Pulmonary artery endothelial cell (primary cell): ENCODE measurements around the gene VEZT. TPM values are rescaled to one million over a fixed set of nuclear protein-coding genes. Genes with fewer than 3 reads are reported as not detected.
"Not testable (repeated sequence)": the region's sequence is repeated elsewhere in the genome, so short reads cannot be mapped to it uniquely, and the experiment has no call there.

Experiments used
- DNase-seq: peaks from one replicate; pipeline ENCODE4 v3.0.0-alpha.2; 2011; ENCODE audit warnings: low read depth, low spot score
- total RNA-seq: library from RNA; depleted of rRNA; stranded (reverse); fragments of >200 nt; gene quantifications from 2 replicates; pipeline ENCODE4 v1.2.3, GENCODE V29; 2014

VEZT gene
- total RNA-seq, 1 donor from 2014 or later: 83.9 TPM

DNA sequence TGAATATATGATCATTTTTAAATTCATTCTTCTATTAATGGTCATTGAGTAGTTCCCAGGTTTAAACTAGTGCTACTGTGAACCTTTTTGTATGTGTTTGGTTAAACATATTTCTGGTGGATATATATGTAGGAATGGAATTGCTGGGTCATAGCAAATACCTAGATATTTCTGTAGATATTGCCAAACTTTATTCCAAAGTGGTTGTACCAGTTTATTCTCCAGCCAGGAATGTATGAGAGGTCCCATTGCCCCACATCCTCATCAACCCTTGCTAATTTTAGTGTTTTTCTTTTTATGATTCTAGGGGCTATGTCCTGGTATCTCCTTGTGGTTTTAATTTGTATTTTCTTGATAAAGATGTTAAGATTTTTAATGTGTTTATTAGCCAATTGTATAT lies 3.1 kb downstream of the VEZT start:
- no peak for DNase-seq

DNA sequence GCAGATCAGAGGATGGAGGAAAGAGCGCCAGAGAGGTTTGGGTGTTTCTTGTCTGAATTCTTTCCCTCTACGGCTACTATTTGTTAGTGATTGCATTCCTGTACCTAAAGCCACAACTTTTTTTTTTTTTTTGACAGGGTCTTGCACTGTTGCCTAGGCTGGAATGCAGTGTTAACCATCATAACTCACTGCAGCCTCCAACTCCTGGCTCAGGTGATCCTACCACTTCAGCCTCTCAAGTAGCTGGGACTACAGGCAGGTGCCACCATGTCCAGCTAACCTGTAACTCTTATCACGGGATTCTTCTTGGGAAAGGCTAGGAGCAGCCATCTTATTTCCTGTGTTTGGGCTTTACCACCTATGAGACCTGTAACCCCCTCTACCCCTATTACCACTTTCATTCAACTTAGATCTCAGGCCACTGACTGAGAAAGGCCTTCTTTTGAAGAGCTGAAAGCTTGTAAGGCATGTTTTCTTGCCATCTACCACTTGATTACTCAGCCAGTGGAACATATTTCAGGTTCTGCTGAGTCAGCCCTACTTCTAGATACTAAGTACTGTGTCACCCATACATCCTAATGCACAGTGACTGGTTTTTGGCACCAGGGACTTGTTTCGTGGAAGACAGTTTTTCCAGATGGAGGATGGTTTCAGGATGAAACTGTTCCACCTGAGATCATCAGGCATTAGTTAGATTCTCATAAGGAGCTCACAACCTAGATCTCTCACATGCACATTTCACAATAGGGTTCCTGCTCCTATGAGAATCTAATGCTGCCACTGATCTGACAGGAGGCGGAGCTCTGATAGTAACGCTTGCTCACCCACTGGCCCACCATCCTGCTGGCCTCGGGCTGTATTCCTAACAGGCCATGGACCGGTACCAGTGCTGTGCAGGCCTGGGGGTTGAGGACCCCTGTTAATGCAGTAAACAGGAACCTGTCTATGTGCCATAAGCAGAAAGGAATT lies 6.9 kb downstream of the VEZT start:
- DNase-seq: no peak

DNA sequence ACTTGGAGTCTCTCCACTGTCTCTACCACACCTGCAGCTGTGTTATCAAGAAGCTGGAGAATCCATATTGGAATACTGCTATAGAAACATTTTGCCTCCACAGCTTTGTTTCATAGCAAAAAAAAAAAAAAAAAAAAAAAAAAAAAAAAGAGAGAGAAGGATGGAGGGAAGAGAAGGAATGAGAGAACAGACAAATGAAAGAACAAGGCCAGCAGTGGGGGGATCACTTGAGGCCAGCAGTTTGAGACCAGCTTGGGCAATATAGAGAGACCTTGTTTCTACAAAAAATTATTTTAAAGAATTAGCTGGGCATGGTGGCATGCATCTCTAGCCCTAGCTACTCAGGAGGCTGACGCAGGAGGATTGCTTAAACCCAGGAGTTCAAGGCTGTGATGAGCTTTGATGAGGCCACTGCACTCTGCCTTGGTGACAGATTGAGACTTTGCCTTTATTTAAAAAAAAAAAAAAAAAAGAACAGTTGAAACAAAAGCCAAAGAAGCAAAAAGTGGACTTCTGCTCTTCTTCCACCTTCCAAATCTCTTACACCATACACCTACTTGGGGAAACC lies 8.1 kb downstream of the VEZT start:
- no peak for DNase-seq

DNA sequence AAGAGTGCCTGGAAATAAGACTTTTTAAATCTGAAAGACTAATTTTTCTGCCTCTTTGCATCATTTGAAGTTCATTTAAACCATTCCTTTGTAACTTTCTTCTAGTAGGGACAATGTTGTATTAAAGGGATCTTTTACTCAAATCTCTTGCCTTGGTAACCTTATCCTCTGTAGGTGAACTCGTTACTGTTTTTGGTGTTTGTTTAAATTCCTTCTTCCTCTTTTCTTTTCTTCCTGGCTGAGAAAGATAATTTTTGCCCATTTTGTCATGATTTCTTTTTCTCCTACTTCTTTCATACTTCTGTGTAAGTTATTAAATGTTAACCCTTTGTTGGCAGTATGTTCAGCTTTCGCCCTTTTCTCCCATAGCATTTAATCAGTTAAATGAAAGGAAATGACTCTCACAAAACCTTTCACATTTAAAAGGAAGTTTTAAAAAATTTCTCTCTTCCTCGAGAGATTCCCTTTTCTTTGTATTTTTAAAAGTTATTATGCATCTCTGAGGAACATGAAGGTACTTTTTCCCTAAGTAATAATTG lies 10.3 kb downstream of the VEZT start:
- no peak for DNase-seq

DNA sequence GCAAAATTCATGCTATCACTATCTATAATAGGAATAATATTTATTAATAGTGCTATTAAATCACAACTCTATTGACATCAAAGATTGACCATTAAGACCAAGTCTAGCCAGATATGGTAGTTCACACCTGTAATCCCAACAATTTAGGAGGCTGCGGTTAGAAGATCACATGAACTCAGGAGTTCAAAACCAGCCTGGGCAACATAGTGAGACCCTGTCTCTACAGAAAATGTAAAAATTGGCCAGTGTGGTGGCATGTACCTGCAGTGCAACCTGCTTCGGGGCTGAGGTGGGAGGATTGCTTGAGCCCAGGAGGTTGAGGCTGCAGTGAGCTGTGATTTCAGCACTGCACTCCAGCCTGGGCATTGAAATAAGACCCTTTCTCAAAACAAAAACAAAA lies 11.0 kb downstream of the VEZT start:
- DNase-seq: no peak

DNA sequence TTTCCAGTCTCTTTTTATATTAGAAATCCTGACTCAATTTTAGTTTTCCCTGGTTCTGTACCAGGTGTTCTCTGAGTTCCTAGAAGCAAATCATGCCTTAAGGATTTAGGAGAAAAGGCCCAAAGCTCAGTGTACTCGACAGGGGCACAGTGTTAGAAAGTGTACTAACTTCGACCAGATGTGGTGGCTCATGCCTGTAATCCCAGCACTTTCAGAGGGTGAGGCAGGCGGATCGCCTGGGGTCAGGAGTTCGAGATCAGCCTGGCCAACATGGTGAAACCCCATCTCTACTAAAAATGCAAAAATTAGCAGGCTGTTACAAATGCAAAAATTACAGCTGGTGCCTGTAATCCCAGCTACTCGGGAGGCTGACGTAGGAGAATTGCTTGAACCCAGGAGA lies 12.0 kb downstream of the VEZT start:
- DNase-seq: no peak

DNA sequence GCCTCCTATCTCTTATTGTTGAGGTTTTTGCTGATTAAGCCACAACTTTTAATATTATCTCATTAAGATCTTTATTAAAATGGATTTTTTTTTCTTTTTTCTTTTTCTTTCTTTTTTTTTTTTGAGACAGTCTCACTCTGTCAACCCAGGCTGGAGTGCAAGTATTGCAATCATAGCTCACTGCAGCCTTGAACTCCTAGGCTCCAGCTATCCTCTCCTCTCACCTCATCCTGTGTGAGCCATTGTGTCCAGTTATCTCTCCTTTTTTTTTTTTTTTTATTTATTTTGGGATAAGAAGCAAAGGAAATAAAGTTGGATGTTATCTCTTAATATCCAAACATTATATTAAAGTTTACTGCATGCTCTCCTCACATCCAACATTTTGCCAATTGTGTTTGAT lies 12.7 kb downstream of the VEZT start:
- DNase-seq: no peak

DNA sequence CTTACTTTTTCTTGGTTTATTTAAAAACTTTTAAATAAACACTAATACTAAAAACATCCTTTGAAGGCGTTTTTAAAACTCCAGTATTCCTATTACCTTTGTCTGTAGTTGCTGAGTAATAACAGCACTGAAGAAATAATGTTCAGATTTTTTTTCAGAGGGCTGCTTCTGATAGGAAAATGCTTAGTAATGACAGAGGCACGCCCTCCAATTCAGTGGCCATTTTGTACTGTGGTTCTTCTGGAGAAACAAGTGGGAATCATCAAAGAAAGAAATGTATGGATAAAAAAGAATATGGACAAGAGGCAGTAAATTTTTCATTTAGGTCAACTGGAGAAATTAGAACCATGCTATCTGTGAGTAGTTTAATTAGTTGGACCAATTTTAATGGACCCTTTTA lies 13.6 kb downstream of the VEZT start:
- no peak for DNase-seq

DNA sequence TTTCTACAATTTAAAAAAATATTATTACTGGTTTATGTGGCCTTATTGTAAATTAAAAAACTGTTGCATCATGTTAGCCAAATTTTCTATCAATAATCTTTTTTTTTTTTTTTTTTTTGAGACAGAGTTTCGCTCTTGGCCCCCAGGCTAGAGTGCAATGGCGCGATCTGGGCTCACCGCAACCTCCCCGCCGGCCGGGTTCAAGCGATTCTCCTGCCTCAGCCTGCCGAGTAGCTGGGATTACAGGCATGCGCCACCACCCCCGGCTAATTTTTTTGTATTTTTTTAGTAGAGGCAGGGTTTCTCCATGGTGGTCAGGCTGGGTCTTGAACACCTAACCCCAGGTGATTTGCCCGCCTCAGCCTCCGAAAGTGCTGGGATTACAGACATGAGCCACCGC lies 16.6 kb downstream of the VEZT start:
- not testable (repeated sequence) for DNase-seq

DNA sequence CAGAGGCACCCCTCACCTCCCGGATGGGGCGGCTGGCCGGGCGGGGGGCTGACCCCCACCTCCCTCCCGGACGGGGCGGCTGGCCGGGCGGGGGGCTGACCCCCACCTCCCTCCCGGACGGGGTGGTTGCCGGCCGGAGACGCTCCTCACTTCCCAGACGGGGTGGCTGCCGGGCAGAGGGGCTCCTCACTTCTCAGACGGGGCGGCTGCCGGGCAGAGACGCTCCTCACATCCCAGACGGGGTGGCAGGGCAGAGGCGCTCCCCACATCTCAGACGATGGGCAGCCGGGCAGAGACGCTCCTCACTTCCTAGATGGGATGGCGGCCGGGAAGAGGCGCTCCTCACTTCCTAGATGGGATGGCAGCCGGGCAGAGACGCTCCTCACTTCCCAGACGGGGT lies 18.0 kb downstream of the VEZT start:
- DNase-seq: not testable (repeated sequence)

DNA sequence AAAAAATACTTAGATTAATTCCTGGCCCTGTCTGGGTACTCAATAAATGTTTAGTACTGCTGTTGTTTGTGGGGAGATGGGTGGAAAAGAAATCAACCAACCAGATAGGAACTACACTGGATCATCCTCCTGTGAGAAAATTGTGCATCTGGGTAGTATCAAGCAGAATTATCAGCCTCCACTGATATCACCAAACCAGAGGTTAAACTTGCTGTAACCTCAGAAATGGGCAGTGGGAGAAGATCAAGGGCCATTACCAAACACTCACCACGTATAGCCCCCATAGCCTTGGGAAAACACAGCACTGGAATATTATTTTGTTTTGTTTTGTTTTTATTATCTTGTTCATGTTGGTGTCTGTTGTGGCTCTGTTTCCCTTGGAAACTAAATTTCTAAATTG lies 19.7 kb downstream of the VEZT start:
- DNase-seq: no peak

DNA sequence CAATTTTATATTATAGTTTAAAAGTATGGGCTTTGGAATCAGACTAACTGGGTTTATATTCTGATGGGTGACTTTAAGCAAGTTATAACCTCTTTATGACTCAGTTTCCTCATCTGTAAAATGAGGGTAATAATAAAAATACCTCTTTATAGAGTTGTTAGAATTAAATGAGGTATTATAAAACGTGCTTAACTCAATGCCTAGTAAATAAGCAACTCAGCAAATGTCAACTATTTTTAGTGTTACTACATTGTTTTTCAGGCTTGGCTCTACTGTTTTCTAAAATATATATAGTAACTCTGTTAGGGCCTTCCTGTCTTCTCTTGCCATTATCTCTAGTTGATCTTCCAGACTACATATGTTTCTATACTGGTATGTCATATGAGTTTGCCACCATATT lies 20.5 kb downstream of the VEZT start:
- no peak for DNase-seq

DNA sequence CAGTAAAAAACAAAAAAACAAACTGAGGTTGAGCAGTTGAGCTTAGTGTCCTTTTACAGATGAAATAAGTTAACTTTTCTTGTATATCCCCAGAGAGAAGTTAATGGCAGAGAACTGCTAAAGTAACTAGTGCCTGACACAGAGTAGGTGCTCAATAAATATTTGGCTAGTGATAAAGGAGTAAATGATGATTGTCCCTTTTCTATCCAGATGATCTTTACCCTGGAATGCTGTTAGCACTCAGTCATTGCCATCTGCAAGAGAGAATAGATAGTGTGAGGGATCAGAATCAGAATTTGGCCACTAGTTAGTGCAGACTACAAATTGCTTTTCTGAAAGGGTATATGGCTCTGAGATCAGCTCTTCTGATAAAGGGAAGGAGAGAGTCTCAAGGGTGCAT lies 21.6 kb downstream of the VEZT start:
- no peak for DNase-seq

DNA sequence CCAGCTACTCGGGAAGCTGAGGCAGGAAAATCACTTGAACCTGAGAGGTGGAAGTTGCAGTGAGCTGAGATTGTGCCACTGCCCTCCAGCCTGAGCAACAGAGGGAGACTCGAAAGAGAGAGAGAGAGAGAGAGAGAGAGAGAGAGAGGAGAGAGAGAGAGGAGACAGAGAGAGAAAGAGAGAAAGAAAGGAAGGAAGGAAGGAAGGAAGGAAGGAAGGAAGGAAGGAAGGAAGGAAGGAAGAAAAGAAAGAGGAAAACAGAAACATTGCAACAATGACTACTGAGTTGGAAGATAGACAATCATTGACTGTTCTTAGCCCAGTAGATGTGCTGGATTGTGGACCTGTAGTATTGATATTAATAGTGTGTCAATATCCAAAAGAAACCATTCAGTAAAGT lies 22.2 kb downstream of the VEZT start:
- not testable (repeated sequence) for DNase-seq

DNA sequence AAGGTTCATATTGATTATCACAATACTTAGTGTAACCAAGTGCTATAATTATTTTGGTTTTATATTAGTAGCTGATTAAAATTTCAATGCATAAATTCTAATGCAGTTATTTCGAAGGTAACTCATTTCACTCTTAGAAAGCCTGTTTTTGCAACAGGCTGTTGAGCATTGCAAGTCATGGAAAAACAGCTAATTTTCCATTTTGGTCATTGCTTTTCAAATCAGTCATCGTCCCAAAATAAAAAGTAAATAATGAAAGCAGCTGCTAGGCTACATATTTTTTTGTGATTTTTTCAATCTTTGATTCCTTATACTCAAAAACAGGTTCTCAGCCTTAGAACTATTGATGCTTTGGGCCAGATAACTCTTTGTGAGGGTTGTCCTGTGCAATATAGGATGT lies 22.9 kb downstream of the VEZT start:
- DNase-seq: no peak

DNA sequence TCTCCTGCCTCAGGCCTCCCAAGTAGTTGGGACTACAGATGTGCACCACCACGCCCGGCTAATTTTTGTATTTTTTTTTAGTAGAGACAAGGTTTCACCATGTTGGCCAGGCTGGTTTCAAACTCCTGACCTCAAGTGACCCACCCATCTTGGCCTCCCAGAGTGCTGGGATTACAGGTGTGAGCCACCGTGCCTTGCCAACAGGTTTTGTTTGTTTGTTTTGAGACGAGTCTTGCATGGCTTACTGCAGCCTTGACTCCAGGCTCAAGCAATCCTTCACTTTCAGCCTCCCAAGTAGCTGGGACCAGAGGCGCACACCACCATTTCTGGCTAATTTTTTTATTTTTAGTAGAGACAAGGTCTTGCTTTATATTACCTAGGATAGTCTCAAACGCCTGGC lies 23.5 kb downstream of the VEZT start:
- DNase-seq: not testable (repeated sequence)

DNA sequence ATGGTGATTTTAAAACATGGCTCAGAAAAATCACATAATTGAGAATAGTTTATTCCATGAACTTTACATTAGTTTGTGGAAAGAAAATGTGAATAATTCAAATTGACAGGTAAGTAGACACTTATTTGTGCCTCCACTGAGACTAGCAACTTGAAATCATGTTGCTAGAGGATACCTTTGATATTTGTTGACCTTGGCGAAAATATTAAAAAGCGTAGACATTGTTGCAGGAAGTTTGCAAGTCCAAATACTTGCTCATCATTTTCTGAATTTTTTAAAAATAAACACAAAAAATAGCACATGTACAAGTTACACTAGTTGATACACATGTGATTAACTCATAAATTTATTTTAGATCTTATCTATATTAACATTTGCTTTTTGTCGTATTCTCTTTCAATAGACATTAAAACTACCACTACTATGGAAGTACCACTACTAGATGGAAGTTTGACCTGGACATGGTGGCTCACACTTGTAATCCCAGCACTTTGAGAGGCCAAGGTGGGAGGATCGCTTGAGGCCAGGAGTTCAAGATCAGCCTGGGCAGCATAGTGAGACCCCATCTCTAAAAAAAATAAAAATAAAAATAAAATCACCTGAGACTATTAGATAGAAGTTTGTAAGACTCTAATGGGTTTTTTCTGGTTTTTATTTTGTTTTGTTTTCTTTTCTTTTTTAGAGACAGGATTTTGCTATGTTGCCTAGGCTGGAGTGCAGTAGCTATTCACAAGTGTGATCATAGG lies 24.3 kb downstream of the VEZT start:
- no peak for DNase-seq

DNA sequence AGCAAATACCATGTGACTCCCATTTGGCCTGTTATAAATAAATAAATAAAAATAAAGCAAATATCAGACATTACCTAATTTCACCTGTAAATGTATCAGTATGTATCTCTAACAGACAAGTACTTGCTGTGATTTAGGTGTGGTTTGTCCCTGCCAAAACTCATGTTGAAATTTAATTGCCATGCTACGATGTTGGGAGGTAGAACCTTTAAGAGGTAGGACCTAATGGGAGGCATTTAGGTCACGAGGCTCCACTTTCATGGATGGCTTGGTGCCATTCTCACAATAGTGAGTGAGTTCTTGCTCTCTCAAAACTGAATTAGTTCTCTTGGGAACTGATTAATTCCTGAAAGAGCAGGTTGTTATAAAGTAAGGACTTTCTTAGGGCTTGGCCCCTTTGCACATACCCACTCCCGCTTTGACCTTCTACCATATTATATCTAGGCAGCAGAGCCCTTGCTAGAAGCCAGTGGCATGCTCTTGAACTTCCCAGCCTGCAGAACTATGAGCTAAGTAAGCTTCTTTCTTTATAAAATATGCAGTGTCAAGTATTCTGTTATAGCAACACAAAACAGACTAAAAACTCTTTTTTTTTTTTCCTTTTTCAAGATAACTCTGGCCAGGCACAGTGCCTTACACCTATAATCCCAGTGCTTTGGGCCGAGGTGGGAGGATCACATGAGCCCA lies 26.0 kb downstream of the VEZT start:
- DNase-seq: no peak

DNA sequence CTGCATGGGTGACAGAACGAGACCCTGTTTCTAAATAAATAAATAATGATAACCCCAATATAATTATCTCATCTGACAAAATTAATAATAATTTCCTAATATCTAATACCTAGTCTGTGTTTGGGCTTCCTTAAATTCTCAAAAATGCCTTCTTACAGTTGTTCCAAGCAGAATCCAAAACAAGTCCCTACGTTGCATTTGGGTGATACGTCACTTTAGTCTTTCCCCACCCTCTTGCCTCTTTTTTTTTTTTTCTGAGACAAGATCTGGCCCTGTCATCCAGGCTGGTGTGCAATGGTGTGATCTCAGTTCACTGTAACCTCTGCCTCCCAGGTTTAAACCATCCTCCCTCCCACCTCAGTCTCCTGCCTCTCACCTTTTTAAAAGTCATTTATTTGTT lies 26.7 kb downstream of the VEZT start:
- no peak for DNase-seq

DNA sequence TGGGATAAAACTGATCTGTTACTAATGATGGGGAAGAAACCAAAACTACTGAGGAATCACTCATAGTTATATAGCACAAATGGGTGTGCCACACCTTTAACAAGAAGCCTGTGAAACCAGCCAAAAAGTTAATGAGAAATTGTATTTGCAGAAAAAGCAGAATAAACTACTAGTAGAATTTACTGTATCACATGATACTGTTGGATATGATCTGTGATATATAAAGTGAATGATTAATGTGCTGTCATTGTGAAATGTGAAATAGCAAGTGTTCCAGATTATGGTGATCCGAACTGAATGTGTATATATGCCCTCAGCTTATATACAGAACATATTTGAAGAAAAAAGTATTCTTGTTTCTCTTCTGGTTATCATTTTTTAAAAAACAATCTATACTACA lies 30.5 kb downstream of the VEZT start:
- DNase-seq: no peak

DNA sequence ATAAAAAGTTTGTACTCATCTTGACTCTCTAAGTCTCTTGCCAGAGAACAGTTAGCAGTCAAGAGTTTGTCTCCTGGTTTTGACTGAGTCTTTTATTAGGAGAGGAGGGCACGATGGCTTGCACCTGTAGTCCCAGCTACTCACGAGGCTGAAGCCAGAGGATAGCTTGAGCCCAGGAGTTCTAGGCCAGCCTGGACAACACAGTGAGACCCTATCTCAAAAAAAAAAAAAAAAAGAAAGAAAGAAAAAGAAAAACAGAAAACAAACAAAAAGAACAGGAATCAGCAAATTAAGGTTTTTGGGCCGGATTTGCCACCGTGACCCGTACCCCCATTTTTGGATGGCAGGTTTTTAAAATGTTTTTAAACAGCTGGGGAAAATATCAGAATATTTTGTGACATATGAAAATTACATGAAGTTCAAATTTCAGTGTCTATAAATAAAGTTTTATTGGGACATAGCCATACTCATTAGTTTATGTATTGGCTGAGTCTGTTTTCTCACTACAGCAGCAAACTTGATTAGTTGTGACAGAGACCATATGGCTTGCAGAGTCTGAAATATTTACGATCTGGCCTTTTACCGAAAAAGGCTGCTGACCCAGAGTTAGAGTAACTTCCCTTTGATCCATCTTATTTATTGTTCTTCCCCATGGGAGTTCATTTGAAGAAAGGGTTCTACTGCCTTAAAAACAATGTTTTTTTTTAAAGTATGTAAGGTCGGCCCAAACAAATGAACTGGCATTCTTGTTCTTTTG lies 31.2 kb downstream of the VEZT start:
- DNase-seq: no peak
